ENCODE results near the gene ADPRH.

Gene ADPRH

GRCh38 chr3:119598410-119599098 is 19.3 kb downstream of the ADPRH start:
- H3K27ac Mint-ChIP-seq, result no peak overlapping the region
- H3K4me3 Mint-ChIP-seq, result no peak overlapping the region
- peaks cover 3% of the 10 kb centered on the region for H3K4me1 Mint-ChIP-seq (ENCODE audit: low read depth)
- no peaks in the 10 kb centered on the region for H3K36me3 Mint-ChIP-seq
- H3K27me3 Mint-ChIP-seq, result peaks cover 2% of the 10 kb centered on the region
- no peaks in the 10 kb centered on the region for H3K9me3 Mint-ChIP-seq (ENCODE audit: low read depth)

DNA sequence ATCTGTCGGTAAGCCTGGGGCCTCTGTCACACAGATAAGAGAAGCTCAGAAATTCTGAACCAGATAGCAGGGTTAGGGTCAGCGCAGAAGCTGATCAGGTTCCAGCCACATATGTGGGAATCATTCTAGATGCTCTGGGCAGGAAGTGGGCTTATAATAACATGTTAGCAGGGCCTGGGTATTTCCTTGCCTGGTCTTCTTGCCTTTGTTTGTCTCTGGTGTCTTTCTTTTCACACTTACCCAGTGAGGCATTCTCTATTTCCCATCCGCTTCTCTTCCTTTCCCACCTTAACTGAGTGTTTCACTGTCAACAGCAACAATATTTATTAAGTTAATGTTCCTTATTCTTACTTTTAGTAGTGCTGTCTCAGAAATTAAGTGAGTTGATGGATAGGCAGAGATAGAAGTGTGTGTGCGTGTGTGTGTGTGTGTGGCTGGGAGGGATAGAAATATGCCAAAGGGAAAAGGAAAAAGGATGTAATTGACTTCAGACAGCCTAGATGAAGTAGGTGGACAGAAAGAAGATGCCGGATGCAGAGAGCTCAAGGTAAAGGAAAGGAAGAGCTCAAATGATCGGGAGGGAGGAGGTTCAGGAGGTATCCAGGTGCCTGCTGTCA is 20.4 kb downstream of the ADPRH start:
- no peaks in the 10 kb centered on the region for H3K27me3 Mint-ChIP-seq
- H3K4me1 Mint-ChIP-seq (ENCODE audit: low read depth), result peaks cover 3% of the 10 kb centered on the region
- H3K36me3 Mint-ChIP-seq, result no peaks in the 10 kb centered on the region
- H3K27ac Mint-ChIP-seq, result no peak overlapping the region
- no peak overlapping the region for H3K4me3 Mint-ChIP-seq
- H3K9me3 Mint-ChIP-seq (ENCODE audit: low read depth), result no peaks in the 10 kb centered on the region

DNA sequence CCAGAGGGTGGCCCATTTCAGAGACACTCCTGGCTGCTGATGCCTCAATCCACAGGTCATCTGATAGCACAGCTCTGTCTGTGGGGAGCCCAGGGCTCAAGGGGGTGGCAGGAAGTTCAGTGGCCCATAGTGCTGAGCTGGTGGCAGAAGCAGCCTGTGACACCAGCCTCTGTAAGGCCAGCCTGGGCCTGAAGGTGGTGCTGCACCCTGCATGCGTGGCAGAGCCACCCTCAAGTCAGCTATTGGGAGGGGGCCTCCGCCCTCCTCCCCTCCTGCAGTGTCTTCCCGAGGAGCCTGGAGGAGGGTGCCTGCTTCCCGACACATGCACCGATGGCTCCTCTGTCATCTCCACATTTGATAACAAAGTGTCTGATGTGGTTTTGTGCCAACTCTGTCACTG is 21.4 kb downstream of the ADPRH start:
- Mint-ChIP-seq H3K36me3 (no peaks in the 10 kb centered on the region), H3K9me3 (ENCODE audit: low read depth) (no peaks in the 10 kb centered on the region), H3K27ac (no peak overlapping the region), H3K27me3 (no peaks in the 10 kb centered on the region), H3K4me1 (ENCODE audit: low read depth) (peaks cover 3% of the 10 kb centered on the region), H3K4me3 (no peak overlapping the region)

- Mint-ChIP-seq H3K4me1 (ENCODE audit: low read depth) (peaks cover 3% of the 10 kb centered on the region), H3K27ac (no peak overlapping the region), H3K27me3 (no peaks in the 10 kb centered on the region), H3K36me3 (no peaks in the 10 kb centered on the region), H3K4me3 (no peak overlapping the region), H3K9me3 (ENCODE audit: low read depth) (no peaks in the 10 kb centered on the region)
These were observed 21.9 kb downstream of the ADPRH start for GRCh38 chr3:119601154-119601553.

GRCh38 chr3:119602676-119603075 is 23.4 kb downstream of the ADPRH start:
- Mint-ChIP-seq H3K4me1 (ENCODE audit: low read depth) (peaks cover 3% of the 10 kb centered on the region), H3K9me3 (ENCODE audit: low read depth) (no peaks in the 10 kb centered on the region), H3K27ac (no peak overlapping the region), H3K36me3 (no peaks in the 10 kb centered on the region), H3K4me3 (no peak overlapping the region), H3K27me3 (no peaks in the 10 kb centered on the region)

GRCh38 chr3:119604878-119605277 is 25.6 kb downstream of the ADPRH start:
- Mint-ChIP-seq H3K9me3 (ENCODE audit: low read depth) (no peaks in the 10 kb centered on the region), H3K36me3 (no peaks in the 10 kb centered on the region), H3K4me3 (no peak overlapping the region), H3K27ac (no peak overlapping the region), H3K27me3 (peaks cover 3% of the 10 kb centered on the region), H3K4me1 (ENCODE audit: low read depth) (peaks cover 3% of the 10 kb centered on the region)

DNA sequence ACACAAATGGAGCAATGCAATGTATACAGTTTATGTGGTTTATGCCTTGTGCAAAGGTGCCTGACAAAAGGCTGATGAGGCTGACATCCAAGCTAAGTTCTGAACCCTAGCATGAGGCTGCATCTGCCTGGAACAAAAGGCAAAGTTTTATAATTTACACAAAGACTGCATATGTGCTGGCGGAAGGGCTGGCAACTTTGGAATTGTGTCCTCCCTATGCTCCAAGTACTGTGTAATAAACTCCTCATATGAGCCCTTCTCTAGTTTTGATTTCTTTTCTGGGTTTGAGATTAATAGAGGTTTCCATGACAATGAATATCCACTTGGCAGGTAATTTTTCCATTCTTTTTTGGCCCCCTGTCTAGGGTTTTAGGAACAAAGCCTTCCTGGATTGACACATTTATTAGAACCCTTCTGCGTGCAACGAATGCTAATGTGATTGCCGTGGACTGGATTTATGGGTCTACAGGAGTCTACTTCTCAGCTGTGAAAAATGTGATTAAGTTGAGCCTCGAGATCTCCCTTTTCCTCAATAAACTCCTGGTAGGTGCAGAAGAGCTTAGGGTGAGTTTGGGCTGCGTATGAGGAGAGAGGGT is 29.2 kb downstream of the ADPRH start:
- Mint-ChIP-seq H3K4me3 (no peak overlapping the region), H3K27ac (no peak overlapping the region), H3K27me3 (peaks cover 5% of the 10 kb centered on the region), H3K9me3 (ENCODE audit: low read depth) (no peaks in the 10 kb centered on the region), H3K36me3 (no peaks in the 10 kb centered on the region), H3K4me1 (ENCODE audit: low read depth) (no peaks in the 10 kb centered on the region)

GRCh38 chr3:119609301-119609700 is 30.0 kb downstream of the ADPRH start:
- Mint-ChIP-seq H3K36me3 (no peaks in the 10 kb centered on the region), H3K4me3 (no peak overlapping the region), H3K9me3 (ENCODE audit: low read depth) (no peaks in the 10 kb centered on the region), H3K27me3 (peaks cover 5% of the 10 kb centered on the region), H3K27ac (no peak overlapping the region), H3K4me1 (ENCODE audit: low read depth) (no peaks in the 10 kb centered on the region)

GRCh38 chr3:119611664-119612063 is 32.4 kb downstream of the ADPRH start:
- H3K36me3 Mint-ChIP-seq, result no peaks in the 10 kb centered on the region
- H3K27ac Mint-ChIP-seq, result no peak overlapping the region
- no peak overlapping the region for H3K4me3 Mint-ChIP-seq
- no peaks in the 10 kb centered on the region for H3K4me1 Mint-ChIP-seq (ENCODE audit: low read depth)
- H3K27me3 Mint-ChIP-seq, result peaks cover 5% of the 10 kb centered on the region
- H3K9me3 Mint-ChIP-seq (ENCODE audit: low read depth), result no peaks in the 10 kb centered on the region

- no peak overlapping the region for H3K27ac Mint-ChIP-seq
- H3K36me3 Mint-ChIP-seq, result no peaks in the 10 kb centered on the region
- no peak overlapping the region for H3K4me3 Mint-ChIP-seq
- no peaks in the 10 kb centered on the region for H3K4me1 Mint-ChIP-seq (ENCODE audit: low read depth)
- H3K27me3 Mint-ChIP-seq, result peaks cover 5% of the 10 kb centered on the region
- no peaks in the 10 kb centered on the region for H3K9me3 Mint-ChIP-seq (ENCODE audit: low read depth)
These were observed 33.9 kb downstream of the ADPRH start for GRCh38 chr3:119613201-119613600.

DNA sequence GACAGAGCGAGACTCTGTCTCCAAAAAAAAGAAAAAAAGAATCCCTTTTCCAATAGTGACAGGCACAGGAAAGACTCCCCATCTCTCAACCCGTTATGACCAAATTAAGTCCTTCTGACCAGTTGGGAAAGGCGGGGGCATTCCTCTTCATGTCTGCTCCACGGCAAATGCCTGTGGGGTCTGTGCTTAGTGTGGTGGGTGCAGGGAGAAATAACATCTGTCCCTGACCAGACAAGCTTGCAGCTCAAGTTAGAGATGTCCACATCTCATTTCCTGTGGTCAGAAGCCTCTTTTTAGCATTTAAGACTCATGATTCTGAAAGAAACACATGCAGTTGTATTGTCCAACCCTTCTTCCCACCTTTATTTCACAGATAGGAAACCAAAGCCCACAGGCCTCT is 34.6 kb downstream of the ADPRH start:
- Mint-ChIP-seq H3K27me3 (peaks cover 7% of the 10 kb centered on the region), H3K9me3 (ENCODE audit: low read depth) (no peaks in the 10 kb centered on the region), H3K36me3 (no peaks in the 10 kb centered on the region), H3K27ac (no peak overlapping the region), H3K4me1 (ENCODE audit: low read depth) (no peaks in the 10 kb centered on the region), H3K4me3 (no peak overlapping the region)

DNA sequence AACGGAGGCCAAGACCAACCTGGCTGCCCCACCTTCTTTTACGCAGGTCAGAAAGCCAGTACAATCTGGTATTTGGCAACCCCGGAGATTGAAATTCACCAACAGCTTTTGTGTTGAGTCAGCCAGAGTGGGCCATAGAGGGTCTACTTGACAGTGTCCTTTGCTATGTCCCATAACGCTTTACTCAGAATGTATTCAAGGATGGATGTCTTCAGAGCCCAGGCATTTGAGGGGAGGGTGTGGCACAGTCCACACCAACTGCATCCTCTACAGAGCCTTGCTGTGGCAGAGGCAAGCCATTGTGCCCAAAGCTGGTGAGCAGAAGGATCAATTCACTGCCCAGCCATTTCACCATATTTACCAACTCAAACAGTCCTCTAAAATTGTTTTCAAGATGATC is 36.8 kb downstream of the ADPRH start:
- H3K36me3 Mint-ChIP-seq, result no peaks in the 10 kb centered on the region
- no peak overlapping the region for H3K27ac Mint-ChIP-seq
- H3K9me3 Mint-ChIP-seq (ENCODE audit: low read depth), result no peaks in the 10 kb centered on the region
- peaks cover 6% of the 10 kb centered on the region for H3K27me3 Mint-ChIP-seq
- no peak overlapping the region for H3K4me3 Mint-ChIP-seq
- H3K4me1 Mint-ChIP-seq (ENCODE audit: low read depth), result no peaks in the 10 kb centered on the region

GRCh38 chr3:119619094-119619493 is 39.8 kb downstream of the ADPRH start:
- H3K36me3 Mint-ChIP-seq, result no peaks in the 10 kb centered on the region
- H3K27ac Mint-ChIP-seq, result no peak overlapping the region
- no peaks in the 10 kb centered on the region for H3K9me3 Mint-ChIP-seq (ENCODE audit: low read depth)
- H3K4me1 Mint-ChIP-seq (ENCODE audit: low read depth), result no peaks in the 10 kb centered on the region
- H3K27me3 Mint-ChIP-seq, result peaks cover 4% of the 10 kb centered on the region
- no peak overlapping the region for H3K4me3 Mint-ChIP-seq

GRCh38 chr3:119620899-119621298 is 41.6 kb downstream of the ADPRH start:
- H3K4me3 Mint-ChIP-seq, result no peak overlapping the region
- no peaks in the 10 kb centered on the region for H3K36me3 Mint-ChIP-seq
- peaks cover 4% of the 10 kb centered on the region for H3K27me3 Mint-ChIP-seq
- no peaks in the 10 kb centered on the region for H3K4me1 Mint-ChIP-seq (ENCODE audit: low read depth)
- H3K9me3 Mint-ChIP-seq (ENCODE audit: low read depth), result no peaks in the 10 kb centered on the region
- H3K27ac Mint-ChIP-seq, result no peak overlapping the region

DNA sequence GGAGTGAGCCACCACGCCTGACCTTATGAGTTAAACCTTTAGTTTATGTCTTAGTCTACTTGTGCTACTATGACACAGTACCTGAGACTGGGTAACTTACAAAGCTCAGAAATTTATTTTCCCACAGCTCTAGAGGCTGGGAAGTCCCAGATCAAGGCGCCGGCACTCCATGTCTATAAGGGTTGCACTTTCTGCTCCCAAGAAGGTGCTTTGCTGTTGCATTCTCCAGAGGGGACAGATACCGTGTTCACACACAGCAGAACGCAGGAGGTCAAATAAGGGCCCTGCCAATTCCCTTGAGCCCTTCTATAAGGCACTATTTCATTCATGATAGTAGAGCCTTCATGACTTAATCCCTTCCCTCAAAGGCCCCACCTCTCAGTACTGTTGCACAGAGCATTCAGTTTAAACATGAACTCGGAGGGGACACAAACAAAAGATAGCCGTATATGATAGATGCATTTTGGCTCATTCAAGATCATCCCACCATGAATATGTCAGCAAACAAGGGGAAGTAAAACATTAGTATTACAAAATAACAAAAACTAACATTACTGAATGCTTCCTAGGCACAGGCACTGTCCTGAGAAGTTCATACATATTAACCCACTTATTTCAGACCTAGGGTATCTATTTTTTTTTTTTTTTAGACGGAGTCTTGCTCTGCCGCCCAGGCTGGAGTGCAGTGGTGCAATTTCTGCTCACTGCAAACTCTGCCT is 44.9 kb downstream of the ADPRH start:
- Mint-ChIP-seq H3K36me3 (peaks cover 2% of the 10 kb centered on the region), H3K4me1 (ENCODE audit: low read depth) (peaks cover 16% of the 10 kb centered on the region), H3K4me3 (no peak overlapping the region), H3K27ac (no peak overlapping the region), H3K9me3 (ENCODE audit: low read depth) (no peaks in the 10 kb centered on the region), H3K27me3 (peaks cover 3% of the 10 kb centered on the region)

Measured in activated naive CD8-positive, alpha-beta T cell (primary cell).